GM23338 (cell line): ENCODE results near the gene ZNF823. TPM values are rescaled to one million over a fixed set of nuclear protein-coding genes. Genes with fewer than 3 reads are reported as not detected.

Source experiments
- ATAC-seq: fragments of 200-7000 bp; cut with Tn5 transposase; 3 replicates; pipeline ENCODE4 v1.9.1; 2020
- DNase-seq: peaks from one replicate; pipeline ENCODE4 v3.0.0-alpha.2; 2015; ENCODE audit warnings: low spot score
- H2AFZ ChIP-seq: fragments of 200-600 bp; sonication (generic); 2 replicates; pipeline ENCODE4 v1.8.0; 2016; ENCODE audit warnings: antibody characterized with exemption, mild to moderate bottlenecking, moderate library complexity
- H3F3A ChIP-seq: fragments of 200-600 bp; sonication (generic); replicated peaks from 2 replicates; pipeline ENCODE4 v1.8.0; 2017; ENCODE audit warnings: antibody characterized with exemption, mixed run types, low read depth
- H3K27ac ChIP-seq: fragments of 200-600 bp; sonication (generic); 2 replicates; pipeline ENCODE4 v1.6.1; 2016; ENCODE audit warnings: low read depth
- H3K27me3 ChIP-seq: fragments of 200-600 bp; sonication (generic); 2 replicates; pipeline ENCODE4 v1.8.0; 2016; ENCODE audit warnings: mild to moderate bottlenecking, mixed run types, moderate library complexity; ENCODE audit not compliant: insufficient read depth
- H3K36me3 ChIP-seq: fragments of 200-600 bp; sonication (generic); 2 replicates; pipeline ENCODE4 v1.8.0; 2016; ENCODE audit warnings: mild to moderate bottlenecking; ENCODE audit not compliant: insufficient read depth
- H3K4me1 ChIP-seq: fragments of 200-600 bp; sonication (generic); 2 replicates; pipeline ENCODE4 v1.8.0; 2016; ENCODE audit warnings: mild to moderate bottlenecking, moderate library complexity; ENCODE audit not compliant: insufficient read depth
- H3K4me2 ChIP-seq: fragments of 200-600 bp; sonication (generic); 2 replicates; pipeline ENCODE4 v1.7.1; 2017; ENCODE audit warnings: mixed run types
- H3K4me3 ChIP-seq: fragments of 200-600 bp; sonication (generic); 2 replicates; pipeline ENCODE4 v1.6.1; 2016; ENCODE audit warnings: mixed run types
- H3K79me2 ChIP-seq: fragments of 200-600 bp; sonication (generic); replicated peaks from 2 replicates; pipeline ENCODE4 v1.8.0; 2017; ENCODE audit warnings: mild to moderate bottlenecking; ENCODE audit not compliant: insufficient read depth
- H3K9me2 ChIP-seq: fragments of 200-600 bp; sonication (generic); 2 replicates; pipeline ENCODE4 v1.8.0; 2017; ENCODE audit not compliant: insufficient read depth
- H4K20me1 ChIP-seq: fragments of 200-600 bp; sonication (generic); replicated peaks from 2 replicates; pipeline ENCODE4 v1.8.0; 2017; ENCODE audit warnings: mild to moderate bottlenecking; ENCODE audit not compliant: insufficient read depth
- H3K27ac Mint-ChIP-seq: 2 replicates; pipeline ENCODE4 v1.8.0; 2020; ENCODE audit warnings: inconsistent platforms, mild to moderate bottlenecking, moderate library complexity, mixed read lengths
- H3K27me3 Mint-ChIP-seq: 3 replicates; pipeline ENCODE4 v1.8.0; 2022; ENCODE audit warnings: low read depth, mild to moderate bottlenecking, moderate library complexity, mixed read lengths, inconsistent platforms; ENCODE audit not compliant: insufficient read depth, poor library complexity
- H3K36me3 Mint-ChIP-seq: 3 replicates; pipeline ENCODE4 v1.8.0; 2021; ENCODE audit warnings: low read depth, mild to moderate bottlenecking, inconsistent platforms, moderate library complexity, mixed read lengths
- H3K4me1 Mint-ChIP-seq: 3 replicates; pipeline ENCODE4 v1.8.0; 2020; ENCODE audit warnings: mild to moderate bottlenecking, inconsistent platforms, mixed read lengths
- H3K4me3 Mint-ChIP-seq: 3 replicates; pipeline ENCODE4 v1.8.0; 2021; ENCODE audit warnings: moderate library complexity, mild to moderate bottlenecking, inconsistent platforms, mixed read lengths
- H3K9me3 Mint-ChIP-seq: 3 replicates; pipeline ENCODE4 v1.8.0; 2020; ENCODE audit warnings: moderate library complexity, mild to moderate bottlenecking, inconsistent platforms, mixed read lengths
- CREB1 ChIP-seq: fragments of 250-450 bp; sonication (Bioruptor Pico); IDR thresholded peaks from 2 replicates; pipeline ENCODE4 v1.5.0; 2020; ENCODE audit warnings: low read depth, mild to moderate bottlenecking, moderate library complexity
- CTCF ChIP-seq, 2 experiments: fragments of 200-600 bp in 1 of 2; sonication (generic) in 1 of 2; conservative IDR thresholded peaks; 2 replicates each; pipeline versions ENCODE4 v1.5.1 to v1.6.1; 2016 to 2017; ENCODE audit warnings: antibody characterized with exemption in 2 of 2, low read depth in 2 of 2, mild to moderate bottlenecking in 2 of 2, moderate library complexity in 1 of 2
- JUNB ChIP-seq: IDR thresholded peaks from one replicate; pipeline ENCODE4 v1.6.1; 2016; ENCODE audit warnings: antibody characterized with exemption; ENCODE audit not compliant: unreplicated experiment
- POLR2AphosphoS5 ChIP-seq: IDR thresholded peaks from 2 replicates; pipeline ENCODE4 v1.6.1; 2016; ENCODE audit warnings: antibody characterized with exemption, low read depth
- STAT1 ChIP-seq: IDR thresholded peaks from one replicate; pipeline ENCODE4 v1.6.1; 2016; ENCODE audit warnings: antibody characterized with exemption; ENCODE audit not compliant: unreplicated experiment
- ZNF114 ChIP-seq: fragments of 250-450 bp; sonication (Bioruptor Pico); IDR thresholded peaks from 2 replicates; pipeline ENCODE4 v1.5.0; 2020; ENCODE audit warnings: mild to moderate bottlenecking, moderate library complexity
- ZNF331 ChIP-seq: fragments of 250-450 bp; sonication (Bioruptor Pico); IDR thresholded peaks from 2 replicates; pipeline ENCODE4 v1.5.0; 2020; ENCODE audit warnings: low read depth, mild to moderate bottlenecking, moderate library complexity
- polyA plus RNA-seq: library from polyadenylated mRNA; unstranded; fragments of >200 nt; fragmentation: Nextera tagmentation; extraction: Ambion mirVana; gene quantifications from 2 replicates; pipeline ENCODE4 v1.2.1, GENCODE V29; 2016
- total RNA-seq: library from RNA; depleted of rRNA; stranded (reverse); fragments of >200 nt; shearing (Covaris generic); gene quantifications from 2 replicates; pipeline ENCODE4 v1.2.3, GENCODE V29; 2014
- TF ChIP-seq, protein P1 (sequence below): fragments of 250-450 bp; sonication (Bioruptor Pico); IDR thresholded peaks from 2 replicates; pipeline ENCODE4 v1.5.0; 2020; ENCODE audit warnings: mild to moderate bottlenecking, moderate library complexity

The ZNF823 gene
- total and polyA plus RNA-seq, 2 experiments from 2014 or later: 1.3 to 3.0 TPM

GRCh38 chr19:11745869-11746268, 7.1 kb upstream of the ZNF823 start:
- DNase-seq: no peak
- Histone ChIP-seq H3K27ac (no peak overlapping the region), H2AFZ (no peak overlapping the region), H3K9me2 (0 out of 2 replicates have a peak, but pooled peaks cover 4% of the 10 kb centered on the region), H3K4me1 (no peaks in the 10 kb centered on the region), H3K4me3 (no peak overlapping the region), H3K36me3 (no peaks in the 10 kb centered on the region), H3K79me2 (no peaks in the 10 kb centered on the region), H3K27me3 (no peaks in the 10 kb centered on the region), H4K20me1 (no peaks in the 10 kb centered on the region), H3F3A (no peaks in the 10 kb centered on the region), H3K4me2 (no peak overlapping the region)
- H3K27ac Mint-ChIP-seq: no peak overlapping the region
- no peaks in the 10 kb centered on the region for H3K27me3 Mint-ChIP-seq
- no peak for ATAC-seq
- H3K36me3 Mint-ChIP-seq: peaks cover 19% of the 10 kb centered on the region; the same call in 2 of the 3 replicates
- TF ChIP-seq, protein P1, sequence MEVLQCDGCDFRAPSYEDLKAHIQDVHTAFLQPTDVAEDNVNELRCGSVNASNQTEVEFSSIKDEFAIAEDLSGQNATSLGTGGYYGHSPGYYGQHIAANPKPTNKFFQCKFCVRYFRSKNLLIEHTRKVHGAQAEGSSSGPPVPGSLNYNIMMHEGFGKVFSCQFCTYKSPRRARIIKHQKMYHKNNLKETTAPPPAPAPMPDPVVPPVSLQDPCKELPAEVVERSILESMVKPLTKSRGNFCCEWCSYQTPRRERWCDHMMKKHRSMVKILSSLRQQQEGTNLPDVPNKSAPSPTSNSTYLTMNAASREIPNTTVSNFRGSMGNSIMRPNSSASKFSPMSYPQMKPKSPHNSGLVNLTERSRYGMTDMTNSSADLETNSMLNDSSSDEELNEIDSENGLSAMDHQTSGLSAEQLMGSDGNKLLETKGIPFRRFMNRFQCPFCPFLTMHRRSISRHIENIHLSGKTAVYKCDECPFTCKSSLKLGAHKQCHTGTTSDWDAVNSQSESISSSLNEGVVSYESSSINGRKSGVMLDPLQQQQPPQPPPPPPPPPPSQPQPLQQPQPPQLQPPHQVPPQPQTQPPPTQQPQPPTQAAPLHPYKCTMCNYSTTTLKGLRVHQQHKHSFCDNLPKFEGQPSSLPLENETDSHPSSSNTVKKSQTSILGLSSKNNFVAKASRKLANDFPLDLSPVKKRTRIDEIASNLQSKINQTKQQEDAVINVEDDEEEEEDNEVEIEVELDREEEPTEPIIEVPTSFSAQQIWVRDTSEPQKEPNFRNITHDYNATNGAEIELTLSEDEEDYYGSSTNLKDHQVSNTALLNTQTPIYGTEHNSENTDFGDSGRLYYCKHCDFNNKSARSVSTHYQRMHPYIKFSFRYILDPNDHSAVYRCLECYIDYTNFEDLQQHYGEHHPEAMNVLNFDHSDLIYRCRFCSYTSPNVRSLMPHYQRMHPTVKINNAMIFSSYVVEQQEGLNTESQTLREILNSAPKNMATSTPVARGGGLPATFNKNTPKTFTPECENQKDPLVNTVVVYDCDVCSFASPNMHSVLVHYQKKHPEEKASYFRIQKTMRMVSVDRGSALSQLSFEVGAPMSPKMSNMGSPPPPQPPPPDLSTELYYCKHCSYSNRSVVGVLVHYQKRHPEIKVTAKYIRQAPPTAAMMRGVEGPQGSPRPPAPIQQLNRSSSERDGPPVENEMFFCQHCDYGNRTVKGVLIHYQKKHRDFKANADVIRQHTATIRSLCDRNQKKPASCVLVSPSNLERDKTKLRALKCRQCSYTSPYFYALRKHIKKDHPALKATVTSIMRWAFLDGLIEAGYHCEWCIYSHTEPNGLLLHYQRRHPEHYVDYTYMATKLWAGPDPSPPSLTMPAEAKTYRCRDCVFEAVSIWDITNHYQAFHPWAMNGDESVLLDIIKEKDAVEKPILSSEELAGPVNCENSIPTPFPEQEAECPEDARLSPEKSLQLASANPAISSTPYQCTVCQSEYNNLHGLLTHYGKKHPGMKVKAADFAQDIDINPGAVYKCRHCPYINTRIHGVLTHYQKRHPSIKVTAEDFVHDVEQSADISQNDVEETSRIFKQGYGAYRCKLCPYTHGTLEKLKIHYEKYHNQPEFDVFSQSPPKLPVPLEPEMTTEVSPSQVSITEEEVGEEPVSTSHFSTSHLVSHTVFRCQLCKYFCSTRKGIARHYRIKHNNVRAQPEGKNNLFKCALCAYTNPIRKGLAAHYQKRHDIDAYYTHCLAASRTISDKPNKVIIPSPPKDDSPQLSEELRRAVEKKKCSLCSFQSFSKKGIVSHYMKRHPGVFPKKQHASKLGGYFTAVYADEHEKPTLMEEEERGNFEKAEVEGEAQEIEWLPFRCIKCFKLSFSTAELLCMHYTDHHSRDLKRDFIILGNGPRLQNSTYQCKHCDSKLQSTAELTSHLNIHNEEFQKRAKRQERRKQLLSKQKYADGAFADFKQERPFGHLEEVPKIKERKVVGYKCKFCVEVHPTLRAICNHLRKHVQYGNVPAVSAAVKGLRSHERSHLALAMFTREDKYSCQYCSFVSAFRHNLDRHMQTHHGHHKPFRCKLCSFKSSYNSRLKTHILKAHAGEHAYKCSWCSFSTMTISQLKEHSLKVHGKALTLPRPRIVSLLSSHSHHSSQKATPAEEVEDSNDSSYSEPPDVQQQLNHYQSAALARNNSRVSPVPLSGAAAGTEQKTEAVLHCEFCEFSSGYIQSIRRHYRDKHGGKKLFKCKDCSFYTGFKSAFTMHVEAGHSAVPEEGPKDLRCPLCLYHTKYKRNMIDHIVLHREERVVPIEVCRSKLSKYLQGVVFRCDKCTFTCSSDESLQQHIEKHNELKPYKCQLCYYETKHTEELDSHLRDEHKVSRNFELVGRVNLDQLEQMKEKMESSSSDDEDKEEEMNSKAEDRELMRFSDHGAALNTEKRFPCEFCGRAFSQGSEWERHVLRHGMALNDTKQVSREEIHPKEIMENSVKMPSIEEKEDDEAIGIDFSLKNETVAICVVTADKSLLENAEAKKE (CRISPR knock-in tag): no peak
- TF ChIP-seq ZNF114 (no peak), POLR2AphosphoS5 (no peak), STAT1 (no peak), ZNF331 (CRISPR knock-in tag) (no peak), CTCF (conservative IDR thresholded peaks at IDR 0.05; ENCODE audit: low read depth in 2 of 2) (no peak), JUNB (no peak), CREB1 (CRISPR knock-in tag) (no peak)
- H3K4me1 Mint-ChIP-seq: no peaks in the 10 kb centered on the region
- H3K4me3 Mint-ChIP-seq: no peak overlapping the region
- H3K9me3 Mint-ChIP-seq: peaks cover 74% of the 10 kb centered on the region
